OCI-LY1 (cell line): ENCODE results near the gene SYNCRIP.

Experiments
- H2AFZ ChIP-seq: fragments of 200-600 bp; sonication (generic), shearing (Covaris generic); 2 replicates; pipeline ENCODE4 v1.6.0; 2014; ENCODE audit warnings: antibody characterized with exemption, mild to moderate bottlenecking, low read length
- H3F3A ChIP-seq: fragments of 200-600 bp; sonication (generic), shearing (Covaris generic); 2 replicates; pipeline ENCODE4 v1.6.0; 2014; ENCODE audit warnings: mild to moderate bottlenecking, antibody characterized with exemption, low read length, moderate library complexity; ENCODE audit not compliant: insufficient read depth
- H3K27ac ChIP-seq: fragments of 200-600 bp; sonication (generic); 2 replicates; pipeline ENCODE4 v1.5.1; 2014; ENCODE audit warnings: low read length, mixed run types, mild to moderate bottlenecking, low read depth; ENCODE audit not compliant: poor library complexity, severe bottlenecking
- H3K27me3 ChIP-seq: fragments of 200-600 bp; sonication (generic); 2 replicates; pipeline ENCODE4 v1.6.0; 2014; ENCODE audit warnings: antibody characterized with exemption, mild to moderate bottlenecking, low read length, moderate library complexity; ENCODE audit not compliant: insufficient read depth
- H3K36me3 ChIP-seq: fragments of 200-600 bp; sonication (generic); 2 replicates; pipeline ENCODE4 v1.6.1; 2014; ENCODE audit warnings: mild to moderate bottlenecking, antibody characterized with exemption, low read length, moderate library complexity, mixed read lengths; ENCODE audit not compliant: insufficient read depth
- H3K4me1 ChIP-seq: fragments of 200-600 bp; sonication (generic); 2 replicates; pipeline ENCODE4 v1.5.1; 2014; ENCODE audit warnings: mild to moderate bottlenecking, low read length, moderate library complexity; ENCODE audit not compliant: insufficient read depth, severe bottlenecking
- H3K4me2 ChIP-seq: fragments of 200-600 bp; sonication (generic), shearing (Covaris generic); 2 replicates; pipeline ENCODE4 v1.6.1; 2014; ENCODE audit warnings: low read length
- H3K4me3 ChIP-seq: fragments of 200-600 bp; sonication (generic); 2 replicates; pipeline ENCODE4 v1.5.1; 2014; ENCODE audit warnings: low read length, low read depth, mild to moderate bottlenecking, mixed read lengths; ENCODE audit not compliant: poor library complexity, severe bottlenecking
- H3K79me2 ChIP-seq: fragments of 200-600 bp; shearing (Covaris generic); 2 replicates; pipeline ENCODE4 v1.6.1; 2016; ENCODE audit warnings: mixed run types, low read length, mixed read lengths; ENCODE audit not compliant: insufficient read depth
- H3K9ac ChIP-seq: fragments of 200-600 bp; sonication (generic), shearing (Covaris generic); 2 replicates; pipeline ENCODE4 v1.6.1; 2014; ENCODE audit warnings: mild to moderate bottlenecking, low read length, mixed read lengths
- H3K9me2 ChIP-seq: fragments of 200-600 bp; sonication (generic), shearing (Covaris generic); 2 replicates; pipeline ENCODE4 v1.6.1; 2014; ENCODE audit warnings: low read depth, mild to moderate bottlenecking, low read length, mixed read lengths
- H3K9me3 ChIP-seq: fragments of 200-600 bp; shearing (Covaris generic); 2 replicates; pipeline ENCODE4 v1.6.1; 2014; ENCODE audit warnings: low read length, mixed read lengths
- H4K20me1 ChIP-seq: fragments of 200-600 bp; sonication (generic), shearing (Covaris generic); 2 replicates; pipeline ENCODE4 v1.6.0; 2016; ENCODE audit warnings: mild to moderate bottlenecking, low read length; ENCODE audit not compliant: insufficient read depth
- CTCF ChIP-seq: fragments of 200-600 bp; sonication (generic), shearing (Covaris generic); IDR thresholded peaks from 2 replicates; pipeline ENCODE4 v1.5.1; 2017; ENCODE audit warnings: mild to moderate bottlenecking, antibody characterized with exemption, low read length, moderate library complexity, mixed read lengths
- EZH2 ChIP-seq: fragments of 200-600 bp; sonication (generic), shearing (Covaris generic); IDR thresholded peaks from 2 replicates; pipeline ENCODE4 v1.8.0; 2017; ENCODE audit warnings: borderline replicate concordance, mixed run types, mild to moderate bottlenecking, antibody characterized with exemption, low read length, moderate library complexity, mixed read lengths

Gene SYNCRIP

DNA sequence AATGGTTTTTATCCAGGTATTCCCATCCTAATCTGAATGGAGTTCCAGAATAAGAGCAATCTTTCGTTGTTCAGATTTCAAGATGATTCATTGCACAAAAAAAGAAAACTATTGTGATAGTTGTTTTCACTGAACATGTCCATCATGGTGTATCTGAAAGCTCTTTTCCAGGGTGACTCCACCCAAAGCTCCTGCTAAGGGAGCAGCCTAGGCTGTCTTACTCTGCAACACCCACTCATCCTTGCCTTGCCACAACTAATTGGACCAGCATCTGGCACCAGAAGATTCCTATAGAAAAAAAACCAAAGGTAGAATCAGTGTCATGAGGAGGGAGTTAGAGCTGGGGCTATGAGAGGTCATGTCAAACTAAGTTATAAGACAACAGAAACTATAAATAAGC, 7.9 kb upstream of the SYNCRIP start:
- no peak overlapping the region for H3K4me2 ChIP-seq
- no peaks in the 10 kb centered on the region for H3K4me1 ChIP-seq
- H4K20me1 ChIP-seq, result no peaks in the 10 kb centered on the region
- no peaks in the 10 kb centered on the region for H3K9me2 ChIP-seq
- no peaks in the 10 kb centered on the region for H3K36me3 ChIP-seq
- H3K27ac ChIP-seq, result no peak overlapping the region
- no peak overlapping the region for H3K4me3 ChIP-seq
- H3K9ac ChIP-seq, result no peak overlapping the region
- no peaks in the 10 kb centered on the region for H3K79me2 ChIP-seq
- H2AFZ ChIP-seq, result no peak overlapping the region
- H3K9me3 ChIP-seq, result no peaks in the 10 kb centered on the region
- no peaks in the 10 kb centered on the region for H3K27me3 ChIP-seq
- no peaks in the 10 kb centered on the region for H3F3A ChIP-seq
- no peak for TF ChIP-seq CTCF
- TF ChIP-seq EZH2, result no peak

GRCh38 chr6:85644279-85644762, 1.6 kb upstream of the SYNCRIP start:
- no peak for TF ChIP-seq CTCF
- no peak for TF ChIP-seq EZH2
- H3K27ac ChIP-seq, result peak overlapping the region; percentile 65
- peaks cover 29% of the 10 kb centered on the region for H3K4me1 ChIP-seq
- peak overlapping the region; percentile 95 for H3K4me3 ChIP-seq
- no peaks in the 10 kb centered on the region for H3K9me3 ChIP-seq
- peak overlapping the region; percentile 66 for H3K4me2 ChIP-seq
- no peaks in the 10 kb centered on the region for H3F3A ChIP-seq
- H4K20me1 ChIP-seq, result no peaks in the 10 kb centered on the region
- H3K36me3 ChIP-seq, result peaks cover 34% of the 10 kb centered on the region
- H3K79me2 ChIP-seq, result peaks cover 34% of the 10 kb centered on the region
- no peaks in the 10 kb centered on the region for H3K9me2 ChIP-seq
- peak overlapping the region; percentile 72 for H3K9ac ChIP-seq
- 0 out of 2 replicates have a peak overlapping the region, but pooled peaks have one; percentile 38 for H2AFZ ChIP-seq
- H3K27me3 ChIP-seq, result no peaks in the 10 kb centered on the region

- H3K79me2 ChIP-seq, result peaks cover 40% of the 10 kb centered on the region
- H3K9me3 ChIP-seq, result no peaks in the 10 kb centered on the region
- 0 out of 2 replicates have a peak overlapping the region, but pooled peaks have one; percentile 38 for H2AFZ ChIP-seq
- peaks cover 32% of the 10 kb centered on the region for H3K4me1 ChIP-seq
- peak overlapping the region; percentile 65 for H3K27ac ChIP-seq
- no peaks in the 10 kb centered on the region for H3K9me2 ChIP-seq
- H3F3A ChIP-seq, result no peaks in the 10 kb centered on the region
- peak overlapping the region; percentile 72 for H3K9ac ChIP-seq
- H3K4me3 ChIP-seq, result peak overlapping the region; percentile 95
- no peaks in the 10 kb centered on the region for H4K20me1 ChIP-seq
- H3K4me2 ChIP-seq, result peak overlapping the region; percentile 66
- TF ChIP-seq CTCF (no peak), EZH2 (no peak)
- peaks cover 40% of the 10 kb centered on the region for H3K36me3 ChIP-seq
- H3K27me3 ChIP-seq, result no peaks in the 10 kb centered on the region
Measured at GRCh38 chr6:85643537-85644278, 1.0 kb upstream of the SYNCRIP start.
